K562 (cell line): Measurements from ENCODE around the gene MTOR. TPM values are rescaled to one million over a fixed set of nuclear protein-coding genes. Genes with fewer than 3 reads are reported as not detected.

Experiments
- CHD2 ChIP-seq: IDR thresholded peaks from 2 replicates; pipeline ENCODE4 v1.6.1; 2011; ENCODE audit warnings: low read depth, low read length
- CREB3 ChIP-seq: fragments of 450-650 bp; conservative IDR thresholded peaks from 2 replicates; pipeline ENCODE4 v1.6.1; 2016; ENCODE audit warnings: missing genetic modification characterization, low read depth, mild to moderate bottlenecking, missing compliant biosample characterization, moderate library complexity
- DLX4 ChIP-seq: fragments of 250-450 bp; sonication (Bioruptor Pico); IDR thresholded peaks from 2 replicates; pipeline ENCODE4 v1.6.1; 2021; ENCODE audit warnings: mild to moderate bottlenecking
- GABPB2 ChIP-seq: fragments of 250-450 bp; sonication (Bioruptor Pico); conservative IDR thresholded peaks from 2 replicates; pipeline ENCODE4 v1.5.1; 2021; ENCODE audit warnings: mild to moderate bottlenecking
- GTF3C2 ChIP-seq: IDR thresholded peaks from 3 replicates; pipeline ENCODE4 v1.6.1; 2011; ENCODE audit warnings: borderline replicate concordance, mild to moderate bottlenecking, moderate library complexity; ENCODE audit not compliant: insufficient read length; ENCODE audit errors: extremely low read depth
- HDAC6 ChIP-seq: IDR thresholded peaks from 2 replicates; pipeline ENCODE4 v1.6.1; 2012; ENCODE audit warnings: low read depth, mild to moderate bottlenecking, control low read depth, inconsistent platforms, low read length, moderate library complexity
- HDGF ChIP-seq: fragments of 450-650 bp; IDR thresholded peaks from 2 replicates; pipeline ENCODE4 v1.6.1; 2016
- KAT7 ChIP-seq: sonication (generic); formaldehyde crosslinking; IDR thresholded peaks from 2 replicates; pipeline ENCODE4 v1.8.0; 2022; ENCODE audit warnings: missing genetic modification reagents, mild to moderate bottlenecking, borderline replicate concordance
- LARP7 ChIP-seq: fragments of 450-650 bp; IDR thresholded peaks from 2 replicates; pipeline ENCODE4 v1.6.1; 2016
- LCOR ChIP-seq: sonication (generic); formaldehyde crosslinking; IDR thresholded peaks from 2 replicates; pipeline ENCODE4 v1.8.0; 2022; ENCODE audit warnings: mild to moderate bottlenecking, missing genetic modification reagents
- MIER1 ChIP-seq: fragments of 450-650 bp; IDR thresholded peaks from 2 replicates; pipeline ENCODE4 v1.6.1; 2016; ENCODE audit warnings: antibody characterized with exemption, mild to moderate bottlenecking, low read depth
- MXI1 ChIP-seq: IDR thresholded peaks from 2 replicates; pipeline ENCODE4 v1.6.1; 2011; ENCODE audit warnings: low read depth, mild to moderate bottlenecking, improper control_type of control experiment, low read length
- NFIX ChIP-seq: fragments of 250-450 bp; sonication (Bioruptor Pico); IDR thresholded peaks from 2 replicates; pipeline ENCODE4 v1.4.0; 2020; ENCODE audit warnings: low read depth, mild to moderate bottlenecking, moderate library complexity
- RAD51 ChIP-seq: fragments of 450-650 bp; IDR thresholded peaks from 2 replicates; pipeline ENCODE4 v1.7.1; 2016; ENCODE audit warnings: low read depth, mild to moderate bottlenecking, borderline replicate concordance
- THAP12 ChIP-seq: fragments of 250-450 bp; sonication (Bioruptor Pico); IDR thresholded peaks from 2 replicates; pipeline ENCODE4 v1.9.0; 2021; ENCODE audit warnings: mild to moderate bottlenecking, inconsistent platforms
- TOE1 ChIP-seq, 2 experiments: fragments of 450-650 bp in 1 of 2; sonication (generic) in 1 of 2; formaldehyde crosslinking in 1 of 2; IDR thresholded peaks; 2 replicates each; pipeline versions ENCODE4 v1.7.1 to v1.8.0; 2016 to 2022; ENCODE audit warnings: borderline replicate concordance in 2 of 2, mild to moderate bottlenecking in 2 of 2, antibody characterized with exemption in 1 of 2, inconsistent platforms in 1 of 2, low read depth in 1 of 2, missing genetic modification reagents in 1 of 2, moderate library complexity in 1 of 2
- ZNF263 ChIP-seq: sonication (generic); formaldehyde crosslinking; IDR thresholded peaks from 2 replicates; pipeline ENCODE4 v1.8.0; 2022; ENCODE audit warnings: mild to moderate bottlenecking, missing genetic modification reagents, borderline replicate concordance
- ZNF277 ChIP-seq: fragments of 250-450 bp; sonication (Bioruptor Pico); IDR thresholded peaks from 2 replicates; pipeline ENCODE4 v1.8.0; 2022; ENCODE audit warnings: inconsistent platforms, mild to moderate bottlenecking, moderate library complexity, borderline replicate concordance
- ZNF507 ChIP-seq: conservative IDR thresholded peaks from 2 replicates; pipeline ENCODE4 v1.6.1; 2017; ENCODE audit warnings: missing genetic modification characterization, missing compliant biosample characterization
- polyA plus RNA-seq, 8 experiments: library from polyadenylated mRNA; depleted of rRNA in 4 of 8; stranded (reverse) in 5 of 8; unstranded in 3 of 8; fragments of >200 nt; fragmentation: Nextera tagmentation in 2 of 8; fragmentation: Illumina TruSeq in 1 of 8; extraction: Ambion mirVana in 2 of 8; extraction: Trizol in 1 of 8; gene quantifications; 2 replicates each; pipeline versions ENCODE4 v1.2.1 to v1.2.3, GENCODE V29; 2011 to 2014; ENCODE audit warnings: inconsistent platforms in 1 of 8, missing spikeins in 1 of 8
- total RNA-seq, 7 experiments: library from RNA; depleted of rRNA in 6 of 7; stranded (reverse); fragments of >200 nt in 6 of 7; fragmentation: Illumina TruSeq in 2 of 7; extraction: Trizol in 2 of 7; gene quantifications; 2 replicates each; pipeline versions ENCODE4 v1.2.1 to v1.2.3, GENCODE V29; 2011 to 2021; ENCODE audit warnings: low replicate concordance in 1 of 7

Gene MTOR
- total and polyA plus RNA-seq, 9 of the 15 experiments (the other 6 are each of a cell fraction or from before 2014, with no cell fraction given): 11.4 to 71.4 (median 52.2) TPM

- TF ChIP-seq TOE1 (IDR thresholded peaks at IDR 0.05; ENCODE audit: borderline replicate concordance) (peak; percentile 87; the same call in 1 of the 2 replicates), TOE1 (CRISPR knock-in tag; IDR thresholded peaks at IDR 0.05; ENCODE audit: borderline replicate concordance, low read depth) (no peak), NFIX (CRISPR knock-in tag) (no peak), GTF3C2 (no peak), LARP7 (peak; percentile 70; the same call in 1 of the 2 replicates), RAD51 (no peak; the same call in 1 of the 2 replicates), LCOR (CRISPR knock-in tag) (peak; percentile 80), HDAC6 (no peak), MIER1 (no peak), MXI1 (peak; percentile 94), THAP12 (CRISPR knock-in tag) (peak; percentile 85), ZNF277 (CRISPR knock-in tag) (no peak), CHD2 (0 out of 2 replicates have a peak, but pooled peaks have one; percentile 30), ZNF263 (CRISPR knock-in tag) (peak; percentile 69; the same call in 1 of the 2 replicates), CREB3 (tag) (no peak), DLX4 (CRISPR knock-in tag) (no peak), ZNF507 (tag) (no peak), GABPB2 (CRISPR knock-in tag) (no peak), KAT7 (no peak), HDGF (no peak)
Measured at GRCh38 chr1:11272832-11273594, 10.7 kb upstream of the MTOR start, which contains the start of gene UBIAD1 (continued).
